MM.1S (cell line): ENCODE data around the gene MAL.

Source experiments
- DNase-seq: peaks from one replicate; pipeline ENCODE4 v3.0.0-alpha.2; 2015
- H2AFZ ChIP-seq: fragments of 300-600 bp; sonication (generic); 2 replicates; pipeline ENCODE4 v1.6.0; 2016; ENCODE audit warnings: antibody characterized with exemption, low read length
- H3F3A ChIP-seq: fragments of 300-600 bp; sonication (generic); 2 replicates; pipeline ENCODE4 v1.6.1; 2016; ENCODE audit warnings: mild to moderate bottlenecking, antibody characterized with exemption, low read length, moderate library complexity, mixed read lengths; ENCODE audit not compliant: insufficient read depth
- H3K27ac ChIP-seq: fragments of 300-600 bp; sonication (generic); 2 replicates; pipeline ENCODE4 v1.5.1; 2016; ENCODE audit warnings: mild to moderate bottlenecking, low read length
- H3K27me3 ChIP-seq: fragments of 300-600 bp; sonication (generic); replicated peaks from 2 replicates; pipeline ENCODE4 v1.6.0; 2016; ENCODE audit warnings: low read length; ENCODE audit not compliant: insufficient read depth
- H3K36me3 ChIP-seq: fragments of 300-600 bp; sonication (generic); replicated peaks from 2 replicates; pipeline ENCODE4 v1.6.1; 2016; ENCODE audit warnings: mild to moderate bottlenecking, low read length, mixed read lengths; ENCODE audit not compliant: insufficient read depth
- H3K4me1 ChIP-seq: fragments of 300-600 bp; sonication (generic); 2 replicates; pipeline ENCODE4 v1.6.1; 2016; ENCODE audit warnings: low read length, mixed read lengths
- H3K4me2 ChIP-seq: fragments of 300-600 bp; sonication (generic); 2 replicates; pipeline ENCODE4 v1.6.0; 2016; ENCODE audit warnings: low read depth, low read length
- H3K4me3 ChIP-seq: fragments of 300-600 bp; sonication (generic); 2 replicates; pipeline ENCODE4 v1.5.1; 2016; ENCODE audit warnings: low read length, mixed read lengths
- H3K79me2 ChIP-seq: fragments of 300-600 bp; sonication (generic); 2 replicates; pipeline ENCODE4 v1.6.1; 2016; ENCODE audit warnings: mixed run types, low read length, mixed read lengths
- H3K9ac ChIP-seq: fragments of 300-600 bp; sonication (generic); 2 replicates; pipeline ENCODE4 v1.6.1; 2016; ENCODE audit warnings: low read length, mixed read lengths
- H3K9me2 ChIP-seq: fragments of 300-600 bp; sonication (generic); replicated peaks from 2 replicates; pipeline ENCODE4 v1.6.1; 2016; ENCODE audit warnings: mild to moderate bottlenecking, low read length, mixed read lengths; ENCODE audit not compliant: insufficient read depth
- H3K9me3 ChIP-seq: fragments of 300-600 bp; sonication (generic); replicated peaks from 2 replicates; pipeline ENCODE4 v1.6.1; 2016; ENCODE audit warnings: mild to moderate bottlenecking, low read length, mixed read lengths; ENCODE audit not compliant: insufficient read depth
- H4K20me1 ChIP-seq: fragments of 300-600 bp; sonication (generic); 2 replicates; pipeline ENCODE4 v1.6.1; 2016; ENCODE audit warnings: mild to moderate bottlenecking, low read length, moderate library complexity, mixed read lengths; ENCODE audit not compliant: insufficient read depth
- CTCF ChIP-seq: fragments of 300-600 bp; sonication (generic); IDR thresholded peaks from 2 replicates; pipeline ENCODE4 v1.5.1; 2016; ENCODE audit warnings: antibody characterized with exemption, low read length, mixed read lengths
- EZH2 ChIP-seq: fragments of 300-600 bp; sonication (generic); optimal IDR thresholded peaks from 2 replicates; pipeline ENCODE3; 2017; ENCODE audit warnings: low read depth, mild to moderate bottlenecking, antibody characterized with exemption, low read length, mixed read lengths
- EZH2phosphoT487 ChIP-seq: fragments of 300-600 bp; sonication (generic); IDR thresholded peaks from 2 replicates; pipeline ENCODE4 v1.6.1; 2018; ENCODE audit warnings: antibody characterized with exemption, low read length

The MAL gene

GRCh38 chr2:95024960-95025405 is 525 bp upstream of the MAL start:
- no peaks in the 10 kb centered on the region for H3F3A ChIP-seq
- no peaks in the 10 kb centered on the region for H3K36me3 ChIP-seq
- no peak overlapping the region for H3K9ac ChIP-seq
- H3K9me2 ChIP-seq: no peaks in the 10 kb centered on the region
- 0 out of 2 replicates have a peak, but pooled peaks cover 6% of the 10 kb centered on the region for H3K4me1 ChIP-seq
- TF ChIP-seq EZH2phosphoT487 (no peak), CTCF (no peak), EZH2 (no peak)
- H3K4me3 ChIP-seq: no peak overlapping the region
- no peaks in the 10 kb centered on the region for H4K20me1 ChIP-seq
- H3K9me3 ChIP-seq: no peaks in the 10 kb centered on the region
- no peak overlapping the region for H2AFZ ChIP-seq
- H3K4me2 ChIP-seq: no peak overlapping the region
- H3K27me3 ChIP-seq: peaks cover 4% of the 10 kb centered on the region; the same call in 1 of the 2 replicates
- DNase-seq: no peak
- H3K27ac ChIP-seq: no peak overlapping the region
- no peaks in the 10 kb centered on the region for H3K79me2 ChIP-seq

DNA sequence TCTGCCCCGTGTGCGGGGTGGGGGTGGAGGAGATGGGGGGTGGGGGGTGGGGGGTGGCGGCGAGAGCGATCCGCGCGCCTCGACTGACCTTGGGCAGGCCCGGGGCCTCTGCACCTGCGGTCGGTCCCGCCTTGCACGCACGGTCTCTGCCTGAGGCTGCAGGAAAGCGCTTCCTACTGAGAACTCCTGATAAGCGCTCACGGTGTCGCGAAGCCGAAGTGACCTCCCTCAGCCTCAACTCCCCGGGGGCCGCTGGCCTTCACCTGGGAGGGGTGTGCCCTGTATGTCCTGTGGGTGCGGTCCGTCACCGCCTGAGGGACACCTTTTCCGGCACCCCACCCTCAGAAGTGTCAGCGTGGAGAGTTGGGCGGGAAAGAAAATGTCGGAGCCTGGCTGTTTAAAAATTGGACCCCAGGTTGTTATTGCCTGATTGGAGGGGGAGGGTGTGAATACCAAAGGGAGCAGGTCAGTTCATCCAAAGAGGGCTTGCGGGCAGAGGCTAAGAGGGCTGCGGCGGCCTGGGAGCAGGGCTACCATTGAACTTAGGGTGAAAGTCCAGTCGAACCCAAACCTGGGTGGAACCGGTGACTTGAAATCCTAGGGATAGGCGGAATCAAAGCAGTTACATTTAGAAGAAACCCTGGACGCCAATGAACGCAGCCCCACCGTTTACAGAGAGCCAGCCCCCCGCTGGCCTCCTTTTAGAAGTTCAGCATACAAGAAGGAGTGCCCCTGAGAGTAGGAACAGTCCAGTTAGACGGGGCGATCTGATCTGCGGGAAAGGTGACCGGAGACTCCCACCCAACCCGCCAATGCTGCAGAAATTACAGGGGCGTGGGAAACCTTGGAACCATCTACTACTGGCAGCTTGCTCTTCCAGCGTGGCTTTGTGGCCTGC is 1.2 kb downstream of the MAL start:
- no peak overlapping the region for H3K27ac ChIP-seq
- H3K4me1 ChIP-seq: 0 out of 2 replicates have a peak, but pooled peaks cover 6% of the 10 kb centered on the region
- no peaks in the 10 kb centered on the region for H3K79me2 ChIP-seq
- no peak overlapping the region for H2AFZ ChIP-seq
- H3K9ac ChIP-seq: no peak overlapping the region
- H3K4me3 ChIP-seq: no peak overlapping the region
- H3K9me3 ChIP-seq: no peaks in the 10 kb centered on the region
- H3K27me3 ChIP-seq: peaks cover 4% of the 10 kb centered on the region; the same call in 1 of the 2 replicates
- no peaks in the 10 kb centered on the region for H3K36me3 ChIP-seq
- no peak overlapping the region for H3K4me2 ChIP-seq
- DNase-seq: no peak
- no peaks in the 10 kb centered on the region for H4K20me1 ChIP-seq
- no peaks in the 10 kb centered on the region for H3F3A ChIP-seq
- TF ChIP-seq CTCF (no peak), EZH2 (no peak), EZH2phosphoT487 (no peak)
- H3K9me2 ChIP-seq: no peaks in the 10 kb centered on the region

DNA sequence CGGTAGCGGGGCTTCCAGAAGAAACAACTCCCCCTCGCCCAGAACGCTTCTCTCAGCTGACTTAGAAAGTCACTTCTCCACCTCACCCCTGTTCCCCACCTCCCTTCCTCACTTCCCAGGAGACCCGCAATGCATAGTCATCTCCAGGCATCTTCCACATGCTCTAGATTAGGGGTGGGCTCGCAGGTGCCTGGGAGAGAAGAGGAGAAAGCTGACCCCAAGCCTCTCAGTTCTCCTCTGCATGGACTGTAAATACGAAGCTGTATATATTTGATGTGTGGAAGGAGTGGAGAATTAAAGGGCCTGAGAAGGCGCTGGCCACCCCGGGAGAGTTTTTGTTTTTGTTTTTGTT is 1.8 kb downstream of the MAL start:
- no peaks in the 10 kb centered on the region for H3K9me3 ChIP-seq
- H4K20me1 ChIP-seq: no peaks in the 10 kb centered on the region
- H3F3A ChIP-seq: no peaks in the 10 kb centered on the region
- H3K27me3 ChIP-seq: peaks cover 4% of the 10 kb centered on the region; the same call in 1 of the 2 replicates
- H2AFZ ChIP-seq: no peak overlapping the region
- no peak overlapping the region for H3K27ac ChIP-seq
- H3K4me2 ChIP-seq: no peak overlapping the region
- no peak overlapping the region for H3K4me3 ChIP-seq
- H3K36me3 ChIP-seq: no peaks in the 10 kb centered on the region
- no peaks in the 10 kb centered on the region for H3K79me2 ChIP-seq
- H3K4me1 ChIP-seq: 0 out of 2 replicates have a peak, but pooled peaks cover 6% of the 10 kb centered on the region
- TF ChIP-seq EZH2: no peak
- no peak for TF ChIP-seq CTCF
- no peak for TF ChIP-seq EZH2phosphoT487
- H3K9ac ChIP-seq: no peak overlapping the region
- DNase-seq: no peak
- no peaks in the 10 kb centered on the region for H3K9me2 ChIP-seq
